Colonic mucosa (tissue), 4 donors: ENCODE data around the gene NDUFB2. TPM values are rescaled to one million over a fixed set of nuclear protein-coding genes. Genes with fewer than 3 reads are reported as not detected.

Source experiments
- DNase-seq: peaks from one replicate; pipeline ENCODE4 v3.0.0-alpha.2; 2020
- H3K27ac ChIP-seq: fragments of 200-600 bp; one replicate; pipeline ENCODE4 v1.8.0; 2021
- H3K27me3 ChIP-seq: fragments of 200-600 bp; one replicate; pipeline ENCODE4 v1.8.0; 2021
- H3K36me3 ChIP-seq: fragments of 200-600 bp; one replicate; pipeline ENCODE4 v1.8.0; 2021
- H3K4me1 ChIP-seq: fragments of 200-600 bp; one replicate; pipeline ENCODE4 v1.8.0; 2021; ENCODE audit warnings: mild to moderate bottlenecking
- H3K4me3 ChIP-seq: fragments of 200-600 bp; one replicate; pipeline ENCODE4 v1.8.0; 2021
- H3K9ac ChIP-seq, 2 donors: one replicate each; pipeline ENCODE4 v1.7.0; 2013; ENCODE audit warnings: control low read depth in 2 of 2, low read depth in 2 of 2, low read length in 2 of 2
- H3K9me3 ChIP-seq: fragments of 200-600 bp; one replicate; pipeline ENCODE4 v1.8.0; 2021
- CTCF ChIP-seq: fragments of 200-600 bp; IDR thresholded peaks from one replicate; pipeline ENCODE4 v1.8.0; 2022; ENCODE audit warnings: antibody characterized with exemption, mild to moderate bottlenecking
- intact Hi-C: fragments of 100-400 bp; cut with DNase I; formaldehyde crosslinking; loops from one replicate; pipeline ENCODE4 v1.14.1; 2022
- total RNA-seq, 2 donors: library from RNA; stranded (reverse); fragmentation: NEBNext Ultra II Directional in 1 of 2; extraction: Animal tissue kit (Norgen Biotek cat#: 25700) in 1 of 2; gene quantifications; one replicate each; pipeline ENCODE4 v1.2.1, GENCODE V29; 2021
- donor health status: healthy.
- donor health status: DM: no; HTN: no; CAD: no.
- donor health status: DM: no; HTN: no; CAD: no.

Gene NDUFB2
- 100 to 1,000 TPM; 281 to 309 TPM for total RNA-seq

- Histone ChIP-seq H3K9ac (peak within 1 kb of the TSS; percentile 57 to 93), H3K4me1 (peaks cover 7% of the 10 kb centered on the region), H3K27ac (peak within 1 kb of the TSS; percentile 69), H3K36me3 (no peaks in the 10 kb centered on the region), H3K9me3 (no peaks in the 10 kb centered on the region), H3K4me3 (peak within 1 kb of the TSS; percentile 46), H3K27me3 (no peaks in the 10 kb centered on the region)
- intact Hi-C loops = no loop called here
- DNase-seq = peak; percentile 85
- TF ChIP-seq CTCF = no peak
These were observed at the start of gene NDUFB2 for GRCh38 chr7:140696680-140697446. NDUFB2 (plus strand) TSS chr7:140696708; CDS start chr7:140696745, 37 bp downstream.

- no peak overlapping the region for H3K9ac ChIP-seq
- no peaks in the 10 kb centered on the region for H3K4me1 ChIP-seq
- no peak overlapping the region for H3K27ac ChIP-seq
- peak; percentile 35 for TF ChIP-seq CTCF
- DNase-seq = peak; percentile 51
- no peaks in the 10 kb centered on the region for H3K36me3 ChIP-seq
- H3K27me3 ChIP-seq = no peaks in the 10 kb centered on the region
- intact Hi-C loops = no loop called here
- H3K4me3 ChIP-seq = no peak overlapping the region
- H3K9me3 ChIP-seq = no peaks in the 10 kb centered on the region
These were observed 49.4 kb upstream of the NDUFB2 start for GRCh38 chr7:140646931-140647647.

GRCh38 chr7:140649556-140650205, 46.8 kb upstream of the NDUFB2 start:
- H3K27me3 ChIP-seq = no peaks in the 10 kb centered on the region
- no peaks in the 10 kb centered on the region for H3K36me3 ChIP-seq
- peaks cover 3% of the 10 kb centered on the region for H3K4me1 ChIP-seq
- DNase-seq = no peak
- H3K27ac ChIP-seq = no peak overlapping the region
- no peak for TF ChIP-seq CTCF
- no peaks in the 10 kb centered on the region for H3K9me3 ChIP-seq
- no peak overlapping the region for H3K9ac ChIP-seq
- no peak overlapping the region for H3K4me3 ChIP-seq
- intact Hi-C loops = loop anchor here (5.0 to 10.0 kb wide), 2 partner anchors 172 to 305 kb away; partner anchors contain the start of gene MKRN1

- Histone ChIP-seq H3K9me3 (no peaks in the 10 kb centered on the region), H3K27ac (no peak overlapping the region), H3K27me3 (no peaks in the 10 kb centered on the region), H3K4me1 (peaks cover 3% of the 10 kb centered on the region), H3K36me3 (no peaks in the 10 kb centered on the region), H3K4me3 (no peak overlapping the region), H3K9ac (no peak overlapping the region)
- no peak for TF ChIP-seq CTCF
- intact Hi-C loops = loop anchor here (5.0 to 10.0 kb wide), 2 partner anchors 173 to 306 kb away; partner anchors contain the start of gene MKRN1
- DNase-seq = no peak
These were observed 46.1 kb upstream of the NDUFB2 start for GRCh38 chr7:140650367-140650766.
